Trophoblast cell (in vitro differentiated cells and primary cell): ENCODE results near the gene HLTF. TPM values are rescaled to one million over a fixed set of nuclear protein-coding genes. Genes with fewer than 3 reads are reported as not detected.
A peak's percentile ranks its signal among the peaks of the same experiment; 100 is the strongest.

ENCODE experiments used
- DNase-seq, 2 donors: peaks; one replicate each; pipeline ENCODE4 v3.0.0-alpha.2; 2016
- H2AFZ ChIP-seq: 2 replicates; pipeline ENCODE4 v1.6.1; 2013; ENCODE audit warnings: low read length, moderate library complexity, mild to moderate bottlenecking; ENCODE audit not compliant: insufficient read depth, poor library complexity
- H2AK5ac ChIP-seq: 2 replicates; pipeline ENCODE4 v1.6.1; 2013; ENCODE audit warnings: mild to moderate bottlenecking, low read length
- H2BK120ac ChIP-seq: 2 replicates; pipeline ENCODE4 v1.6.1; 2013; ENCODE audit warnings: low read length, mild to moderate bottlenecking, moderate library complexity; ENCODE audit not compliant: insufficient read depth, poor library complexity
- H2BK12ac ChIP-seq: 2 replicates; pipeline ENCODE4 v1.6.1; 2013; ENCODE audit warnings: mild to moderate bottlenecking, low read length, moderate library complexity
- H2BK5ac ChIP-seq: 2 replicates; pipeline ENCODE4 v1.6.1; 2013; ENCODE audit warnings: low read length, low read depth, moderate library complexity, mild to moderate bottlenecking; ENCODE audit not compliant: poor library complexity
- H3K14ac ChIP-seq: 2 replicates; pipeline ENCODE4 v1.6.1; 2013; ENCODE audit warnings: mild to moderate bottlenecking, low read length
- H3K18ac ChIP-seq: 2 replicates; pipeline ENCODE4 v1.6.1; 2013; ENCODE audit warnings: mild to moderate bottlenecking, low read length
- H3K23ac ChIP-seq: 2 replicates; pipeline ENCODE4 v1.6.1; 2013; ENCODE audit warnings: low read length
- H3K27ac ChIP-seq: 2 replicates; pipeline ENCODE4 v1.5.1; 2013; ENCODE audit warnings: low read depth, mild to moderate bottlenecking, inconsistent platforms, low read length, moderate library complexity
- H3K27me3 ChIP-seq: 2 replicates; pipeline ENCODE4 v1.6.1; 2013; ENCODE audit warnings: inconsistent platforms, mild to moderate bottlenecking, low read length, moderate library complexity; ENCODE audit not compliant: insufficient read depth
- H3K36me3 ChIP-seq, 2 experiments: 1 replicate in 1 of 2; 2 replicates in 1 of 2; pipeline ENCODE4 v1.6.1; 2013; ENCODE audit warnings: low read length in 2 of 2, mild to moderate bottlenecking in 2 of 2, moderate library complexity in 1 of 2; ENCODE audit not compliant: insufficient read depth in 2 of 2, control insufficient read depth in 1 of 2
- H3K4ac ChIP-seq: 2 replicates; pipeline ENCODE4 v1.6.1; 2013; ENCODE audit warnings: low read depth, mild to moderate bottlenecking, low read length, moderate library complexity
- H3K4me1 ChIP-seq, 2 experiments: 1 replicate in 1 of 2; 2 replicates in 1 of 2; pipeline ENCODE4 v1.6.1; 2013; ENCODE audit warnings: low read length in 2 of 2, mild to moderate bottlenecking in 2 of 2, moderate library complexity in 1 of 2; ENCODE audit not compliant: insufficient read depth in 2 of 2, control insufficient read depth in 1 of 2
- H3K4me2 ChIP-seq: 2 replicates; pipeline ENCODE4 v1.6.1; 2013; ENCODE audit warnings: inconsistent platforms, mild to moderate bottlenecking, low read length, moderate library complexity
- H3K4me3 ChIP-seq: 2 replicates; pipeline ENCODE4 v1.5.1; 2013; ENCODE audit warnings: mild to moderate bottlenecking, low read depth, low read length, inconsistent platforms
- H3K79me1 ChIP-seq: one replicate; pipeline ENCODE4 v1.6.1; 2013; ENCODE audit warnings: low read length
- H3K79me2 ChIP-seq: 2 replicates; pipeline ENCODE4 v1.6.1; 2013; ENCODE audit warnings: low read length, mild to moderate bottlenecking; ENCODE audit not compliant: control insufficient read depth, insufficient read depth, poor library complexity
- H3K9ac ChIP-seq: 2 replicates; pipeline ENCODE4 v1.6.1; 2013; ENCODE audit warnings: mild to moderate bottlenecking, low read length
- H3K9me3 ChIP-seq: 2 replicates; pipeline ENCODE4 v1.6.1; 2013; ENCODE audit warnings: low read depth, mild to moderate bottlenecking, control low read depth, inconsistent platforms, low read length; ENCODE audit not compliant: insufficient read depth
- H4K12ac ChIP-seq: 2 replicates; pipeline ENCODE4 v1.6.1; 2013; ENCODE audit warnings: low read depth, mild to moderate bottlenecking, low read length, moderate library complexity
- H4K8ac ChIP-seq: 2 replicates; pipeline ENCODE4 v1.6.1; 2013; ENCODE audit warnings: low read depth, mild to moderate bottlenecking, low read length, moderate library complexity
- H4K91ac ChIP-seq: one replicate; pipeline ENCODE4 v1.6.1; 2013; ENCODE audit warnings: low read depth, mild to moderate bottlenecking, low read length, moderate library complexity
- WGBS: extraction: QIAGEN DNeasy Blood & Tissue Kit; methylation state at CpG from one replicate; pipeline ENCODE4 v1.1.7; 2013; ENCODE audit warnings: missing lambda C conversion rate; ENCODE audit not compliant: insufficient read length, insufficient coverage; ENCODE audit errors: extremely low coverage; 5-methylcytosine and 5-hydroxymethylcytosine counted together
- polyA plus RNA-seq: library from polyadenylated mRNA; stranded (reverse); fragments of 200-250 nt; gene quantifications from 2 replicates; pipeline ENCODE4 v1.2.3, GENCODE V29; 2013

Gene HLTF
- 10.0 and 10.3 TPM in 2 replicates for polyA plus RNA-seq

- H4K91ac ChIP-seq: peak within 1 kb of the TSS; percentile 81
- peak within 1 kb of the TSS; percentile 97 for H2AFZ ChIP-seq
- WGBS: no CpG with 5 or more reads among the region's 57 CpGs
- peak within 1 kb of the TSS; percentile 91 for H3K18ac ChIP-seq
- H3K4me3 ChIP-seq: peak within 1 kb of the TSS; percentile 74
- H2BK5ac ChIP-seq: no peak within 1 kb of the TSS
- H3K9me3 ChIP-seq: peaks cover 3% of the 10 kb centered on the region
- H2BK120ac ChIP-seq: peak within 1 kb of the TSS; percentile 63
- H4K12ac ChIP-seq: peak within 1 kb of the TSS; percentile 65
- H3K27me3 ChIP-seq: no peaks in the 10 kb centered on the region
- H3K79me1 ChIP-seq: peaks cover 5% of the 10 kb centered on the region
- no peak within 1 kb of the TSS for H3K9ac ChIP-seq
- H3K4me2 ChIP-seq: peak within 1 kb of the TSS; percentile 82
- H3K79me2 ChIP-seq: peaks cover 3% of the 10 kb centered on the region
- no peak within 1 kb of the TSS for H2AK5ac ChIP-seq
- peaks cover 2 to 3% of the 10 kb centered on the region in 2 experiments for H3K4me1 ChIP-seq
- no peak within 1 kb of the TSS for H2BK12ac ChIP-seq
- H3K27ac ChIP-seq: no peak within 1 kb of the TSS
- DNase-seq: peak; percentile 97 to 98
- peak within 1 kb of the TSS; percentile 88 for H4K8ac ChIP-seq
- H3K36me3 ChIP-seq: no peaks in the 10 kb centered on the region
- H3K4ac ChIP-seq: peak within 1 kb of the TSS; percentile 42
- H3K14ac ChIP-seq: peak within 1 kb of the TSS; percentile 88
- H3K23ac ChIP-seq: no peak within 1 kb of the TSS
Measured at GRCh38 chr3:149086232-149086988, at the start of gene HLTF. HLTF (minus strand) TSS chr3:149086533; CDS start chr3:149086336, 197 bp downstream.

- H3K23ac ChIP-seq: no peak overlapping the region
- no peak overlapping the region for H2BK120ac ChIP-seq
- no peak overlapping the region for H2AFZ ChIP-seq
- no peak overlapping the region for H3K4me2 ChIP-seq
- no peak overlapping the region for H3K4me3 ChIP-seq
- peaks cover 0 to 2% of the 10 kb centered on the region in 2 experiments for H3K36me3 ChIP-seq
- H3K14ac ChIP-seq: no peak overlapping the region
- H3K4me1 ChIP-seq: no peaks in the 10 kb centered on the region
- no peaks in the 10 kb centered on the region for H3K27me3 ChIP-seq
- no peak overlapping the region for H2AK5ac ChIP-seq
- H4K91ac ChIP-seq: no peak overlapping the region
- H3K18ac ChIP-seq: no peak overlapping the region
- peaks cover 6% of the 10 kb centered on the region for H3K79me2 ChIP-seq
- H2BK5ac ChIP-seq: no peak overlapping the region
- no peak overlapping the region for H3K4ac ChIP-seq
- no CpG with 5 or more reads among the region's 3 CpGs for WGBS
- no peak overlapping the region for H3K27ac ChIP-seq
- DNase-seq: no peak
- no peak overlapping the region for H2BK12ac ChIP-seq
- peaks cover 4% of the 10 kb centered on the region for H3K79me1 ChIP-seq
- no peaks in the 10 kb centered on the region for H3K9me3 ChIP-seq
- H4K8ac ChIP-seq: no peak overlapping the region
- no peak overlapping the region for H3K9ac ChIP-seq
- no peak overlapping the region for H4K12ac ChIP-seq
Measured at GRCh38 chr3:149134575-149134974, 48.2 kb upstream of the HLTF start.

DNA sequence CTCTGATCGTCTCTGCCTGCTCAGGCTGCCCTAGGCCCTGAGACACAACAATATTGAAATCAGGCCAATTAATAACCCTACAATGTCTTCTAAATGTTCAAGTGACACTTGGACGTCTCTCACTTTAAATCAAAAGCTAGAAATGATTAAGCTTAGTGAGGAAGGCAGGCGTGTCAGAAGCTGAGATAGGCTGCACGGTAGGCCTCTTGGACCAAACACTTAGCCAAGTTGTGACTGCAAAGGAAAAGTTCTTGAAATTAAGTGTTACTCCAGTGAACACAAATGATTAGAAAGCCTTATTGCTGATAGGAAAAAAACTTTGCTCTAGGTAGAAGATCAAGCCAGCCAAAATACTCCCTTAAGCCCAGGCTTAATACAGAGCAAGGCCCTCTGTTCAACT, 45.3 kb upstream of the HLTF start:
- Histone ChIP-seq H3K4me1 (no peaks in the 10 kb centered on the region), H2BK5ac (no peak overlapping the region), H3K36me3 (peaks cover 0 to 2% of the 10 kb centered on the region in 2 experiments), H4K12ac (no peak overlapping the region), H4K8ac (no peak overlapping the region), H3K9ac (no peak overlapping the region), H3K4me3 (no peak overlapping the region), H4K91ac (no peak overlapping the region), H3K4me2 (no peak overlapping the region), H3K27ac (no peak overlapping the region), H3K14ac (no peak overlapping the region), H2AFZ (no peak overlapping the region), H3K23ac (no peak overlapping the region), H3K79me2 (peaks cover 7% of the 10 kb centered on the region), H3K9me3 (no peaks in the 10 kb centered on the region), H3K27me3 (no peaks in the 10 kb centered on the region), H3K79me1 (peaks cover 5% of the 10 kb centered on the region), H2BK12ac (no peak overlapping the region), H2BK120ac (no peak overlapping the region), H3K4ac (no peak overlapping the region), H2AK5ac (no peak overlapping the region), H3K18ac (no peak overlapping the region)
- no peak for DNase-seq
- WGBS: no CpG with 5 or more reads among the region's 4 CpGs

DNA sequence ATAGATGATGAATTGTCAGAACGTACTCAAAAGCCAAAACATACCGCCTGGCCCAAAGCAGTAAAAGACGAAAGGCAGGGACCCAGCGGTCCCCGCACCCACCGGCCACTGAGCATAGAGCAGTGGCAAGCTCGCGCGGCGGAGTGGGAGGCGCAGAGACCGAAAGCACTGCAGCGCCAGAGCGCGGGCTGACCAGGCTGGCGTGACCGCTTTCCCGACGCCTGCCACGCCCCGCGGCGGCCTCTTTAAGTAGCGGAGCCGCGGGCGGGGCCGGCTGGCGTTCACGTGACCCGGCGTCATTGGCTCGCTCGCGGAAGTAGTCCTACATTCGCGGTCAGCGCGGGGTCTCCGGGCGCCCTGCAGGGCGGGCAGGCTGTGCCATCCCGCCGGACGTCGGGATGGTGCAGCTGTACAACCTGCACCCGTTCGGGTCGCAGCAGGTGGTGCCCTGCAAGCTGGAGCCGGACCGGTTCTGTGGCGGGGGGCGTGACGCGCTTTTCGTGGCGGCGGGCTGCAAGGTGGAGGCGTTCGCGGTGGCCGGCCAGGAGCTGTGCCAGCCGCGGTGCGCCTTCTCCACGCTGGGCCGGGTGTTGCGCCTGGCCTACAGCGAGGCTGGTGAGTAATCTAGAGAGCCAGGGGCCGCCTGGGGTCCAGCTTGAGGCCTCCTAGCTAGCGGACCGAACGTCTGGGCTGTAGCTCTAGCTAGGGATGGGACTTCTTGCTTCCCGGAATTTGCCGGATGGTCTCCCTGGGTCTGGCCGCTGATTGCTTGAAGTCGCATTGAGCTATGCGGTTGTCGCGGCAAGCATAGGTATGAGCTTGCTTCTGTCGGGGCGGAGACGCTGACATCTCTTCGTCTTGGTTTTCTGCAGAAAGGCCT, 43.2 kb upstream of the HLTF start, which contains the start of gene HPS3:
HPS3 (plus strand) TSS at position 313 of the 880 bp plus-strand sequence; CDS start at position 399, 86 bp downstream.
- no peak within 1 kb of the TSS for H2BK12ac ChIP-seq
- peak within 1 kb of the TSS; percentile 72 for H4K8ac ChIP-seq
- peaks cover 5% of the 10 kb centered on the region for H3K79me1 ChIP-seq
- DNase-seq: peak; percentile 95 to 96
- H3K14ac ChIP-seq: peak within 1 kb of the TSS; percentile 23
- no CpG with 5 or more reads among the region's 84 CpGs for whole genome bisulfite sequencing
- H3K79me2 ChIP-seq: peaks cover 7% of the 10 kb centered on the region
- no peak within 1 kb of the TSS for H2AK5ac ChIP-seq
- H3K9me3 ChIP-seq: no peaks in the 10 kb centered on the region
- no peaks in the 10 kb centered on the region for H3K27me3 ChIP-seq
- no peak within 1 kb of the TSS for H3K23ac ChIP-seq
- peak within 1 kb of the TSS; percentile 22 for H4K91ac ChIP-seq
- H3K18ac ChIP-seq: peak within 1 kb of the TSS; percentile 24
- H3K4ac ChIP-seq: peak within 1 kb of the TSS; percentile 24
- no peak within 1 kb of the TSS for H3K27ac ChIP-seq
- peaks cover 0 to 2% of the 10 kb centered on the region in 2 experiments for H3K36me3 ChIP-seq
- peak within 1 kb of the TSS; percentile 83 for H3K4me2 ChIP-seq
- no peaks in the 10 kb centered on the region for H3K4me1 ChIP-seq
- peak within 1 kb of the TSS; percentile 2 for H2BK5ac ChIP-seq
- H2BK120ac ChIP-seq: peak within 1 kb of the TSS; percentile 8
- H2AFZ ChIP-seq: peak within 1 kb of the TSS; percentile 62
- H3K4me3 ChIP-seq: peak within 1 kb of the TSS; percentile 94
- peak within 1 kb of the TSS; percentile 73 for H3K9ac ChIP-seq
- H4K12ac ChIP-seq: peak within 1 kb of the TSS; percentile 15
